Measurements from ENCODE around the gene PMFBP1. TPM values are rescaled to one million over a fixed set of nuclear protein-coding genes. Genes with fewer than 3 reads are reported as not detected.

PMFBP1 gene
- polyA plus RNA-seq, 1 donor from 2014 or later, result 1.0 TPM

DNA sequence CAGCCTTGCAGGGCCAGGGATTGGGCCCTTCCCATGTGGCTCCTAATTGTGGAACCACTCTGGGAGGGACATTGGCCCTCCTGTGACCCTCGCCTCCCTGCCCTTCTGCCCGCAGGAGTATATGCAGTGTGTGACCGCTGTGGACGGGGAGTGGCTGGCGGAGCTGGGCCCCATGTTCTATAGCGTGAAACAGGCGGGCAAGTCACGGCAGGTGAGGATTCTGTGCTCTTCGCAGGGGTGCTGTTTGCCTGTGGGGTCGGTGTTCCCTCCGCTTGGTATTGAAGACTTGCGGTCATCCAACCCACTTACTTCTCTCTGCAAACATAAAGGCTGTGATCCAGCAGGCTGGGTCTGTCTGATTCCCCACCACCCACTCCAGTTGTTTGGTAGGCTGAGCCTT is 62.7 kb downstream of the PMFBP1 start:
- H3K9ac ChIP-seq (ENCODE audit: low read length), result no peak overlapping the region

DNA sequence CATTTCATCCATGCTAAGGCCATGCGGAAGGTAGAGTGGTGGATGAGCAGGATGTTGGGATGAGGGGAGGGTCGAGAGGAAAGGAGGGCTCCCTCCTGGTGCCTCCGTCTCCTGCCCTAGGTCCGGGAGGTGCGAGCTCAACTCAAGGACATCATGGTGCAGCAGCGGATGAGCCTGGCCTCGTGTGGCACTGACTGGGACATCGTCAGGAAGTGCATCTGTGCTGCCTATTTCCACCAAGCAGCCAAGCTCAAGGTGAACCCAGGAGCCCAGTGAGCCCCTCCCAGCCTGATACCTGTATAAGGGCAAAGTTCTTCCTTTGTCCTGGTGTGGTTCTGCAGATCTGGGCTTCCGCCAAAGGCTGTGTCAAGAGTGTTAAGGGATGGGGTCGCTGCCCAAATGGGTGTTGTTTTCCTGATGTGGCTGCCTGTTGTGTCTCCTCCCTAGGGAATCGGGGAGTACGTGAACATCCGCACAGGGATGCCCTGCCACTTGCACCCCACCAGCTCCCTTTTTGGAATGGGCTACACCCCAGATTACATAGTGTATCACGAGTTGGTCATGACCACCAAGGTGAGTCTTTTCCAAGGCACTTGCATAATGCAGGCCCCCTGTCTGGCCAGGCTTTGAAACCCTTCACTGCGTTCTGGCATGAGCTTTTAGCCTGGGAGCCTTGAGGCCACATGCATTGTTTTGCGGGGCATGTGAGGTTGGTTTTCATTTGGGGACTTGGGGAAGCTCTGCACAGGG is 63.4 kb downstream of the PMFBP1 start:
- Histone ChIP-seq H3K4me3 (ENCODE audit: low read length) (no peak overlapping the region), H3K9ac (ENCODE audit: low read length) (no peak overlapping the region), H3F3A (ENCODE audit: insufficient read depth, low read length, poor library complexity, severe bottlenecking) (no peaks in the 10 kb centered on the region), H3K4me2 (ENCODE audit: low read length) (no peak overlapping the region), H3K27me3 (ENCODE audit: insufficient read depth, low read depth, low read length) (no peaks in the 10 kb centered on the region), H4K20me1 (ENCODE audit: insufficient read depth) (no peaks in the 10 kb centered on the region), H3K9me2 (ENCODE audit: insufficient read depth, low read length) (no peaks in the 10 kb centered on the region), H3K9me3 (ENCODE audit: low read length) (no peaks in the 10 kb centered on the region), H3K36me3 (ENCODE audit: insufficient read depth, low read length) (peaks cover 7% of the 10 kb centered on the region), H2AFZ (ENCODE audit: low read depth, low read length) (no peak overlapping the region), H3K27ac (ENCODE audit: low read length) (no peak overlapping the region), H3K79me2 (replicated peaks; ENCODE audit: insufficient read depth, low read length) (no peaks in the 10 kb centered on the region)
- TF ChIP-seq, protein P1, sequence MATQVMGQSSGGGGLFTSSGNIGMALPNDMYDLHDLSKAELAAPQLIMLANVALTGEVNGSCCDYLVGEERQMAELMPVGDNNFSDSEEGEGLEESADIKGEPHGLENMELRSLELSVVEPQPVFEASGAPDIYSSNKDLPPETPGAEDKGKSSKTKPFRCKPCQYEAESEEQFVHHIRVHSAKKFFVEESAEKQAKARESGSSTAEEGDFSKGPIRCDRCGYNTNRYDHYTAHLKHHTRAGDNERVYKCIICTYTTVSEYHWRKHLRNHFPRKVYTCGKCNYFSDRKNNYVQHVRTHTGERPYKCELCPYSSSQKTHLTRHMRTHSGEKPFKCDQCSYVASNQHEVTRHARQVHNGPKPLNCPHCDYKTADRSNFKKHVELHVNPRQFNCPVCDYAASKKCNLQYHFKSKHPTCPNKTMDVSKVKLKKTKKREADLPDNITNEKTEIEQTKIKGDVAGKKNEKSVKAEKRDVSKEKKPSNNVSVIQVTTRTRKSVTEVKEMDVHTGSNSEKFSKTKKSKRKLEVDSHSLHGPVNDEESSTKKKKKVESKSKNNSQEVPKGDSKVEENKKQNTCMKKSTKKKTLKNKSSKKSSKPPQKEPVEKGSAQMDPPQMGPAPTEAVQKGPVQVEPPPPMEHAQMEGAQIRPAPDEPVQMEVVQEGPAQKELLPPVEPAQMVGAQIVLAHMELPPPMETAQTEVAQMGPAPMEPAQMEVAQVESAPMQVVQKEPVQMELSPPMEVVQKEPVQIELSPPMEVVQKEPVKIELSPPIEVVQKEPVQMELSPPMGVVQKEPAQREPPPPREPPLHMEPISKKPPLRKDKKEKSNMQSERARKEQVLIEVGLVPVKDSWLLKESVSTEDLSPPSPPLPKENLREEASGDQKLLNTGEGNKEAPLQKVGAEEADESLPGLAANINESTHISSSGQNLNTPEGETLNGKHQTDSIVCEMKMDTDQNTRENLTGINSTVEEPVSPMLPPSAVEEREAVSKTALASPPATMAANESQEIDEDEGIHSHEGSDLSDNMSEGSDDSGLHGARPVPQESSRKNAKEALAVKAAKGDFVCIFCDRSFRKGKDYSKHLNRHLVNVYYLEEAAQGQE (IDR thresholded peaks at IDR 0.05; ENCODE audit: borderline replicate concordance), result no peak
- no peak for TF ChIP-seq EP300 (conservative IDR thresholded peaks at IDR 0.05; ENCODE audit: poor library complexity, severe bottlenecking)
- TF ChIP-seq, protein P2, sequence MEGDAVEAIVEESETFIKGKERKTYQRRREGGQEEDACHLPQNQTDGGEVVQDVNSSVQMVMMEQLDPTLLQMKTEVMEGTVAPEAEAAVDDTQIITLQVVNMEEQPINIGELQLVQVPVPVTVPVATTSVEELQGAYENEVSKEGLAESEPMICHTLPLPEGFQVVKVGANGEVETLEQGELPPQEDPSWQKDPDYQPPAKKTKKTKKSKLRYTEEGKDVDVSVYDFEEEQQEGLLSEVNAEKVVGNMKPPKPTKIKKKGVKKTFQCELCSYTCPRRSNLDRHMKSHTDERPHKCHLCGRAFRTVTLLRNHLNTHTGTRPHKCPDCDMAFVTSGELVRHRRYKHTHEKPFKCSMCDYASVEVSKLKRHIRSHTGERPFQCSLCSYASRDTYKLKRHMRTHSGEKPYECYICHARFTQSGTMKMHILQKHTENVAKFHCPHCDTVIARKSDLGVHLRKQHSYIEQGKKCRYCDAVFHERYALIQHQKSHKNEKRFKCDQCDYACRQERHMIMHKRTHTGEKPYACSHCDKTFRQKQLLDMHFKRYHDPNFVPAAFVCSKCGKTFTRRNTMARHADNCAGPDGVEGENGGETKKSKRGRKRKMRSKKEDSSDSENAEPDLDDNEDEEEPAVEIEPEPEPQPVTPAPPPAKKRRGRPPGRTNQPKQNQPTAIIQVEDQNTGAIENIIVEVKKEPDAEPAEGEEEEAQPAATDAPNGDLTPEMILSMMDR (IDR thresholded peaks at IDR 0.05; ENCODE audit: poor library complexity, severe bottlenecking), result no peak
- TF ChIP-seq TAF1 (IDR thresholded peaks at IDR 0.05; ENCODE audit: low read depth), result no peak
- no peak for TF ChIP-seq POLR2AphosphoS5 (IDR thresholded peaks at IDR 0.05)
- no peak for TF ChIP-seq EZH2 (IDR thresholded peaks at IDR 0.05; ENCODE audit: borderline replicate concordance, insufficient read depth, low read length, poor library complexity, severe bottlenecking)
- no peak for TF ChIP-seq SMC3 (conservative IDR thresholded peaks at IDR 0.05; ENCODE audit: poor library complexity)
- TF ChIP-seq MXI1 (conservative IDR thresholded peaks at IDR 0.05; ENCODE audit: poor library complexity, severe bottlenecking), result no peak
- no peak for TF ChIP-seq RAD21 (conservative IDR thresholded peaks at IDR 0.05)

More for the DNA sequence above, 62.7 kb downstream of the PMFBP1 start:
- no peaks in the 10 kb centered on the region for H3K27me3 ChIP-seq (ENCODE audit: insufficient read depth, low read depth, low read length)
- H3K36me3 ChIP-seq (ENCODE audit: insufficient read depth, low read length), result peaks cover 7% of the 10 kb centered on the region
- no peaks in the 10 kb centered on the region for H3F3A ChIP-seq (ENCODE audit: insufficient read depth, low read length, poor library complexity, severe bottlenecking)
- no peaks in the 10 kb centered on the region for H3K9me2 ChIP-seq (ENCODE audit: insufficient read depth, low read length)
- TF ChIP-seq EZH2 (IDR thresholded peaks at IDR 0.05; ENCODE audit: borderline replicate concordance, insufficient read depth, low read length, poor library complexity, severe bottlenecking), result no peak
- H3K4me2 ChIP-seq (ENCODE audit: low read length), result no peak overlapping the region
- H3K4me3 ChIP-seq (ENCODE audit: low read length), result no peak overlapping the region
- no peaks in the 10 kb centered on the region for H4K20me1 ChIP-seq (ENCODE audit: insufficient read depth)
- no peak overlapping the region for H3K27ac ChIP-seq (ENCODE audit: low read length)
- H2AFZ ChIP-seq (ENCODE audit: low read depth, low read length), result no peak overlapping the region
- H3K9me3 ChIP-seq (ENCODE audit: low read length), result no peaks in the 10 kb centered on the region
- H3K79me2 ChIP-seq (replicated peaks; ENCODE audit: insufficient read depth, low read length), result no peaks in the 10 kb centered on the region
